OCI-LY3 (cell line): ENCODE measurements around the gene ENDOD1.

Experiments
- CTCF ChIP-seq: fragments of 200-600, 300-600 bp; sonication (generic); IDR thresholded peaks from 2 replicates; pipeline ENCODE4 v1.5.1; 2014; ENCODE audit warnings: antibody characterized with exemption, low read length, low read depth
- EZH2phosphoT487 ChIP-seq: fragments of 200-600 bp; shearing (Covaris generic); IDR thresholded peaks from 2 replicates; pipeline ENCODE4 v1.6.1; 2018; ENCODE audit warnings: antibody characterized with exemption, mixed run types, low read depth

GRCh38 chr11:95135880-95136279, 46.2 kb downstream of the ENDOD1 start:
- TF ChIP-seq CTCF (no peak), EZH2phosphoT487 (no peak)
